GM10266 (cell line): ENCODE results near the gene RAET1E.

Source experiments
- DNase-seq: peaks from one replicate; pipeline ENCODE4 v3.0.0; 2012; ENCODE audit errors: extremely low spot score
- TF ChIP-seq, protein P1 (sequence below): IDR thresholded peaks from 2 replicates; pipeline ENCODE4 v1.5.1; 2012; ENCODE audit warnings: mild to moderate bottlenecking, low read depth; ENCODE audit not compliant: control insufficient read depth, insufficient read depth; ENCODE audit errors: missing control alignments

Gene RAET1E

DNA sequence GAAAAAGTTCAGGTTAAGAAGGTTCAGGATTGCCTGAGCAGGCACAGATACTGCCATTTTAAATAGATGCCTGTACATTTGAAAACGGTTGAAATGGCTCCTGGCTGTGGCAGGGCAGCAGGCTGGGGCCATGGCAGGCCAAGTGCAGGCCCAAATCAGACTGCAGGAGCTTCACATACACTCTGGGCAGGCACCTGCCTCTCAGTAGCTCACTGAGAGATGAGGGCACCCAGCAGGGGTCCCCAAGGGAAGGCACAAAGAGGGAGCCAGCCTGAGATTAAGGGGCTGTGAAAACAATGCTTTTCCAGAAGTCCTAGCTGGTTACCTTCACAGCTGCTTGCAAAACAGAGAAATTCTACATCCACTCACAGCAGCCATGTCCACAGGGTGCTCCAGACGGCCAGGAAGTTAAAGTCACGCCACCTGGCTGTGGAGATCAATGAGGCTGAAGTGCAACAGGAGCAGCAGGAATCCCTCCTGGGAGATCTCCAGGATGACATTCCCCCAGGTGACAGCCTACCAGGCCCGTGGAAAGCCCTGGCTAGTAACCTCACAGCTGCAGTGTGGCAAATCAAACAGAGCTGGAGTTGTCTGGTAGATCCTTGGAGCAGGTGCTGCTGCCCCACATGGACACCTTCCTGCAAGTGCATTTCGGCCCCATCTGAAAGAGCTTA is 6.2 kb upstream of the RAET1E start:
- TF ChIP-seq, protein P1, sequence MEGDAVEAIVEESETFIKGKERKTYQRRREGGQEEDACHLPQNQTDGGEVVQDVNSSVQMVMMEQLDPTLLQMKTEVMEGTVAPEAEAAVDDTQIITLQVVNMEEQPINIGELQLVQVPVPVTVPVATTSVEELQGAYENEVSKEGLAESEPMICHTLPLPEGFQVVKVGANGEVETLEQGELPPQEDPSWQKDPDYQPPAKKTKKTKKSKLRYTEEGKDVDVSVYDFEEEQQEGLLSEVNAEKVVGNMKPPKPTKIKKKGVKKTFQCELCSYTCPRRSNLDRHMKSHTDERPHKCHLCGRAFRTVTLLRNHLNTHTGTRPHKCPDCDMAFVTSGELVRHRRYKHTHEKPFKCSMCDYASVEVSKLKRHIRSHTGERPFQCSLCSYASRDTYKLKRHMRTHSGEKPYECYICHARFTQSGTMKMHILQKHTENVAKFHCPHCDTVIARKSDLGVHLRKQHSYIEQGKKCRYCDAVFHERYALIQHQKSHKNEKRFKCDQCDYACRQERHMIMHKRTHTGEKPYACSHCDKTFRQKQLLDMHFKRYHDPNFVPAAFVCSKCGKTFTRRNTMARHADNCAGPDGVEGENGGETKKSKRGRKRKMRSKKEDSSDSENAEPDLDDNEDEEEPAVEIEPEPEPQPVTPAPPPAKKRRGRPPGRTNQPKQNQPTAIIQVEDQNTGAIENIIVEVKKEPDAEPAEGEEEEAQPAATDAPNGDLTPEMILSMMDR, result no peak
- no peak for DNase-seq

DNA sequence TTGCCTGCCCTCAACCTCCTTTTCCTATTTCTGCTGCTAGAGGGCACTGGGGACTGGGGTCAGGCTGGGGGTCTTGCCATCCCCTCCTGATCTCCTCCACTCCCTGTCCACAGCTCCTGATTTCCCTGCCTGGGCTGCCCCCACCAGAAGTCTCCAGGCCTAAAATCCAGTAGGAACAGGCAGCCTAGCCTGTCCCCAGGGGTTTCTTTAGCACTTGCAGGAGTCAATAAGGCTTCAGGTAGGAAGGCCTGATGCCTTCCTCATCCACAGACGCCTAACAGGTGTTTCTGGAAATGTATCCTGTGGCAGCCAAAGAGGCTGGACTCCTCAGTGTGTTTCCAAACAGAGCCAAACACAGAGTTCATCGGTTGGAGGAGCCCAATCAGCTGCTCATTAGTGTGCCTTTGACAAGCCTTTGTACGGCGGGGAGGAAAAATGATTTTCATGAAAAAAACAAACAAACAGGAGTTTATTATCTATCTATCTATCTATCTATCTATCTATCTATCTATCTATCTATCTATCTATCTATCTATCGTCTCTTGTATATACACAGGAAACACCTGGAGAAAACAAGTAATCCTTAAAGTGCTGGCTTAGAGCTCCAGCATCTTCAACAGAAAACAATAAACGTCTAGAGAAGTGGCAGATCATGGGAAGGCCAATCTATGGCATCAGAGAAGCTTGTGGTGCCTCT is 3.7 kb upstream of the RAET1E start:
- DNase-seq, result no peak
- TF ChIP-seq, protein P1, result no peak

DNA sequence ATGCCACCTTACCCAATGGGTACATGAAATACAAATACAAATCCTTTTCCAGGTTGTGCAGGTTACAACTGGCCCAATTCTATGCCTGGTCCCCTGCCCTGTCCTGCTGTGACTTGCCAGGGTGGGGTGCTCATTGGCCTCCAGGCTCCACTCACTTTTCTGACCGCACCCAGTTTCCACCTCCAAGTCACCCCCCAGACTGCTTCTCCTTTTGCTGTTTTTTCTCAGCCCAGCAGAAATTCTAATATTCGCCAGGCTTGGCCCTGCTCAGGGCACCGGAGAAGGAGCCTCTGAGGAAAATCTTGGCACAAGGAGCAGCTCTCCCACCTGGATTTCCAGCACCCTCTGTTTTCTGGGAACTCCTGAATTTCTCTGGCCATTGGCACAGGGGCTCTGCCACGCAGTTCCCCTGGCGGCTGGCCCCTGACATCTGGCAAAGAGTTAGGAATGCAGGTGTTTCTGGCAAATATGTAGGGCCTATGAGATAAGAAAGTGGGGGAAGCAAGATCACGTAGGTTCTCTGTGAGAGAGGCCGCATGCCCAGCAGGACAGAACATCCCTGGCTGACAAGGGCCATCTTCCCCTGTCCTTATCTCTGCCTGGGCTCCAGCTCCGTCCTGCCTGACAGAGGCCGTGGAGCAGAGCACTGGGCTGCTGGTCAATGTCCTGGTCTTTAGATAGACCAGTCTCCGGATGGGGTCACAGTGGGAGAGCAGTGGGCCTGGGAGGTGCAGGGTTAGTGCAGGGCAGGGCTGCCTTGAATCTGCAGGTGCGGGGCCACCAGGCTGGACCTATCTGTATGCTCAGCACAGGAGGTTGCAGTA is 2.9 kb upstream of the RAET1E start:
- DNase-seq, result no peak
- TF ChIP-seq, protein P1, result no peak

DNA sequence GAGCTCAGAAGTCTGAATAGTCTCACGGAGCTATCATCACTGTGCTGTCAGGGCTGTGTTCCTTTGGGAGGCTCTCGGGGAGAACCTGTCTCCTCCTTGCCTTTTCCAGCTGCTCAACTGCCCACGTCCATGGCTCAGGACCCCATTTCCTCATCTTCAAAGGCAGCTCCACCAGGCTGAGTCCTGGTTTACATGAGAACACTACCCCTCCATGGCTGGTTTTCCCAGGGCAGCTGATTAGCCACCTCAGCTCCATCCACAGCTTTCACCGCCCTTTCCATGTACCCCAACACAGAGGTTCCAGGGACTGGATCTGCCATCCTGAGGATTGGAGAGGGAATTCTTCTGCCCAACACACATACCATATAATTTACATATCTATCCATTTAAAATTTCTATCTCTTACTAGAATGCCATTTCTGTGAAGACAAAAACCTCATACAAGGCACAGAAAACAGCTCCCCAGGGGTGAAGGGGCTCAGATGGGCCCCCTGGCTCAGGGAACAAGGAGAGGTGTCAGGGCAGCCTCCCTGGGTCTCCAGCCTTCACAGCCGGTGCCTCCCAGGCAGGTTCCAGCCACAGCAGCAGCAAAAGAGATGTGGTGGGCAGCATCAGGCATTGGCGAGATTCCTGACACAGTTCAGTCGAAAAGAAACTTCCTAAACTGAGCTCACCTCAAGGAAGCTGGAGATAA is 2.2 kb upstream of the RAET1E start:
- TF ChIP-seq, protein P1, result no peak
- DNase-seq, result no peak

DNA sequence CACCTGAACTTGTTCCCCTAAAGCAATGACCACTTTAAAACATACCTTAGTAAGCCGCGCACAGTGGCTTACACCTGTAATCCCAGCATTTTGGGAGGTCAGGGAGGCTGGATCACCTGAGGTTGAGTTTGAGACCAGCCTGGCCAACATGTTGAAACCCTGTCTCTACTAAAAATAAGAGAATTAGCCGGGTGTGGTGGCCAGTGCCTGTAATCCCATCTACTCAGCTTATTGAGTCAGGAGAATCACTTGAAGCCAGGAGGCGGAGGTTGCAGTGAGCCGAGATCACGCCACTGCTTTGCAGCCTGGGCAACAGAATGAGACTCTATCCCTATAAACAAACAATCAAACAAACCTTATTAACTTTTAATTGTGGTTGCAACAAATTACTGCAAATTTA is 1.6 kb upstream of the RAET1E start:
- TF ChIP-seq, protein P1, result no peak
- no peak for DNase-seq

DNA sequence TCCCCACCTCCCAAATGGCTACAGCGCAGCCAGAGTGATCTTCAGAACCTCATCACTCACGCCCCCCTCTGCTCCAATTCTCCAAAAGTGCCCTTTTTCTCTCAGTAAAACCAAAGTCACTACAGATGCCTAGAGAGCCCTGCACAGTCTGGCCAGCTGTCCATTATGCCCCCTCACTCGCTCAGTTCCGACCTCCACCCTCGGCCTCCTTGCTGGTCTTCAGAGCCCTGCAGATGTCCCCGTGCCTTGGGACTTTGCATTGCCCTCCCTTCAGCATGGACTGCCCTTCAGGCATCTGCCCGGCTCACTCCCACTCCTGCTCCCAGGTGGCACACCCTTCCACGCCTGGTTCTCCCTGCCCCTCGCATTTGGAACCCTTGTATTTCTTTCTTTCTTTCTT is 1.1 kb upstream of the RAET1E start:
- no peak for DNase-seq
- TF ChIP-seq, protein P1, result no peak
